HG03565 (cell line): ENCODE measurements around the gene CRMP1.

Experiments used
- ATAC-seq: cut with Tn5 transposase; IDR thresholded peaks from one replicate; pipeline ENCODE4 v1.9.1; 2021; ENCODE audit warnings: mild to moderate bottlenecking, moderate library complexity; ENCODE audit not compliant: unreplicated experiment

Gene CRMP1

DNA sequence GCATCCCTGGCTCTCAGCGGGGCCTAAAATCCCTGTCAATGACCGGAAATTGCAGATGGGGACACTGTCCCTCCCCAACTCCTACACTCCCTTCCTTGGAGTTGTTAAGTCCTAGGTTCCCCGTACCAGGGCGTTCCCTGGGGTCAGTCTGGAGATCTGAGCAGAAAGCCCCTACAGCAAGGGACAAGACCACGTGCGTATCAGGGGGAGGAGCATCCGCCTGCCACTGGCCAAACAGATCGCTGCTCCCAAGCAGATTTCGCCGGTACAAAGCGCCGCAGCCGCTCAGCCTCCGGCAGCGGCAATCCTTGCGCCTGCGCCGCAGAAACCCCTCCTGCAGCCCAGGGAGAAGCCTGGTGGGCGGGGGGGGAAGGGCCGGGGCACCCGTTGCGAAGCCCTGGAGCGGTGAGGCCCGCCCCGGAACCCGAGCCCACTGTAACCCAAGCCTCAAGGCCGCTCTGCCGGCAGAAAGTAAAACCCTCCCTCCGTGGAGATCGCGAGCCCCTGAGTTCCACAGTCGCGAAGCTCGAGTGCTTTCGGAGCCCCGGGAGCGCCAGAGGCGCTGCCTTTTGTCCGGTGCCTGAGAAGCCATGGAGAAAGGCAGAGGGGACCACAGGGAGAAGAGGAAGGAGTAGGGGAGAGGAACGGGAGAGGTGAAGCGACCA is 2.7 kb downstream of the CRMP1 start:
- no peak for ATAC-seq

DNA sequence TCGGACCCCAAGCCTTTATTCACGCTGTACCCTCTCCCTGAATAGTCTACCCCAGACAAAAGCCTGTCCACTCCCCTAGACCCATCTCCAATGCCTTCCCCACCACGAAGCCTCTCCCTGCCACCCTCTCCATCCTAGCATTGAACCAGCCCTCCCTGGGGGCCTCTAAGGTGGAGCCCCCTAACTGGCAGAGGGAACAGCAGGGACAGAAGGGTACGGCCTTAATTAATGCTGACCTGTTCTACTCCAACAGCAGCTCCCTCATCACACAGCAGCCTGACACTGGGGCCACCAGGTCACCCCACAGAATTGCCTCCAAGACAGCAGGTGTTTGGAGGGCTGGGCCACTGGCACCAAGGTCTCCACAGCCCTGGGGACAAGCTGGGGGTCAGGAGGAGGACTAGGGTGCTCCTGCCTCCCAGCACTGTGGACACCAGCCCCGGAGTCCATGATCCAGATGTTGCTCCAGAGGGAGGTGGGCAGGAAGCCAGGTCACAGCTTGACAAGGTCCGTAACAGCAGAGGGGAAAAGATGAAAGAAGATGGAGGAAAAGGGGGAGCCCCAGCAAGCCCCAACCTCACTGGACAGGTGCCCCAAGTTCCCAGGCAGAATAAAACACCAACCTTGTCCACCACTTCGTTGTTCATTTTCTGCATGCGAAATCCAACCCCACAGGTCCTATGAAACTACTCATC is 3.7 kb downstream of the CRMP1 start:
- no peak for ATAC-seq

DNA sequence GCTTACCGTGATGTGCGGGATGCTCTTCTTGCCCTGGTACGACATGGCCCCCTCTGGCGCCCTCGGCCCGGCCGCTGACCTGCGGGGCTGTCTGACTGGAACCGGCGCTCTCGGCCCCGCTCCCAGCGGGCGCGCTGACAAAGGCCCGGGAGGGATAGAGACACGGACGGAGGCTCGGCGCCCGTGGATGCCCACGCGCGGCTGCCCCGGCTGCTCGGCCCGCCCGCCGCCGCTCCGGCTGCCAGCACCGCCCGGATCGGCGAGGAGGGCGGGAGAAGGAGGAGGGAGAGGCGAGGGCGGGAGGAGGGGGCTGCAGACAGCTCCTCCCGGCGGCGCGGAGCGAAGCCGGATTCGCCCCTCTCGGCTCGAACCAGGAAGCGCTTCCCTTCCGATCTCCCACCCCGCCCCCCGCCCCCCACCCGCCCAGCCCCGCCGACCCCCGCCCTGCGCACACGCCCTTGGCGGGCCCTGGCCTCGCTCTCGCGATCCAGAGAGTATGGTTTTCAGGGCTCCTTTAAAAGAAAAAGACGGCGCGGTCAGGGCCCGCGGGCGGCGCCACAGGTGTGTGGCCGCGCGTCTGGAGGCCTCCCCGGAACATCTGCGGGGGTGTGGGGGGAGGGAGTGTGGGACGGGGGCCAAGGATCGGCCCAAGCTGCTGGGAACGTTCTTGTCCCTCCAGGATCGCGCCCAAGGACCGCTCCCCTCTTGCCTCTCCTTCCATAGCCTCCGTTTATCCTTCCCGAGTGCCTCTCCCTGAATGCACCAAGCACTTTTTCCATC is 4.5 kb downstream of the CRMP1 start:
- no peak for ATAC-seq

DNA sequence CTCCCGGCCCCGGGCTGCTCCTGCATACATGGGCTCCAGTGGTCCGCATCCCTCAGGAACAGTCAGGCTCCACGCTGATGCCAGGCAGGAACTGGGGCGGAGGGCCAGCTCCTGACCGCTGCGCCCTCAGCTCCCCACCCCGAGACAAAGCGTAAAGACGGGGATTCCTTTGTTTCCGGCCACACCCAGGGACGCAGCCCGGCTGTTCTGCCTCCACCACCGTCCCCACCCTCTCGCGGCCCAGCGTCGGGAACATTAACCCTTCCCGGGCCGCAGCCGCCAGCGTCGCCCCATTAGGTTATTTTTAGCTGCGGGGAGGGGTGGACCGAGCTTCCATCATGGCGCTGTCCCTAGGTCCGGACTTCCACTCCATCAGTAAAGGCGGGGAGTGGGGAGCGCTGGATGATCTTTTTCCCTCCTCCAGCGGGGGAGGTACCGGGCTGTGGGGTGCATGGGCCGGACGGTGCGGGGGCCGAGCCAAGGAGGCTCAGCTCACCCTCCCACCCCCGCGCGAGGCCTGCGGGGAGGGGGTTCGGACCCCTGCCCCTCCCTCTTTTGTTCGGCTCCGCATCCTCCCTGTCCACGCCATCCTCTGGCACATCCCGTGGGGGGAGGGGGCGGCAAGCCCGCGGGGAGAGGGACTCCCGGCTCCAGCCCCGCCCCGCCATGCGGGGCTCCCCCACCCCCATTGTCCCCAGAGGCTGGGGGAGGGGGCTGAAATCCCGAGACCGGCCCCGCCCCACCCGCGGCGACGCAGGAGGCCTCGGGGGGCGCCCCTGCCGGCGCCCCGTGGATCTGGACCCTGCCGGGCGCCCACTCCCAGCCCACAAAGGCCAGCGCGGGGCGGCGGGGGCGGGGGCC is 5.3 kb downstream of the CRMP1 start:
- ATAC-seq, result no peak

DNA sequence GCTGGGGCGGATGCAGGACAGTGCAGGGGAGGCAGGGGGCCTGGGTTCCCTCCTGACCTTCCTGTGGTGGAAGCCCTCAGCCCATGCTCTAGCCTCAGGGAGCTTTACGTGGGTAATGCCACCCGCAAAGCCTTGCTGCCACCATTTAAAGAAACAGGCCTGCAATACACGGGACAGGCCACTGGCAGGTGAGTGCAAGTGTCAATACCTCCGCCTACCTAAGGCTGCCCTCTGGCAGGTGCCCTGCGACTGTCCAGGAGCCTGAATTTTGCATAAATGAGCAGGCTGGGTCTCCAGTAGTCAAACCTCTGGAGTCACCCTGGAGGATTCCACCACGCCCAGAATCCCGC is 5.9 kb downstream of the CRMP1 start:
- ATAC-seq, result no peak

DNA sequence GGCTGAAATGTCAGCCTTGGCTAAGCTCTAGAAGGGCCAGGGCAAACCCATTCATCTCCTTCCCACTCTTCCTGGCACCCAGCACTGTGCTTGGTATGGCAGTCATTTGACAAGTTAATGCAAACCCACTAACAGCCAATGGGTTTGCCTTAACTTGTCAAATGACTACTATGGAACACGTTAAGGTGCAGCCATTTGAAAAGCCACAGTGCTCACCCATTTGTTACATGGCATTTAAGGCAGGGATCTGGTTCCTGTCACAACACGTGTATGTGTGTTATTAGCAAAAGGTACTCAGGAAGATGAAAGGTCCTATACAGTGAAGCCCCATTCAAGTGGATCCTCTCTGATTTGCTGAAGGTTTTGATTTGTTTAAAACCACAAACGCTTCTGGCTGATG is 7.2 kb downstream of the CRMP1 start:
- no peak for ATAC-seq

DNA sequence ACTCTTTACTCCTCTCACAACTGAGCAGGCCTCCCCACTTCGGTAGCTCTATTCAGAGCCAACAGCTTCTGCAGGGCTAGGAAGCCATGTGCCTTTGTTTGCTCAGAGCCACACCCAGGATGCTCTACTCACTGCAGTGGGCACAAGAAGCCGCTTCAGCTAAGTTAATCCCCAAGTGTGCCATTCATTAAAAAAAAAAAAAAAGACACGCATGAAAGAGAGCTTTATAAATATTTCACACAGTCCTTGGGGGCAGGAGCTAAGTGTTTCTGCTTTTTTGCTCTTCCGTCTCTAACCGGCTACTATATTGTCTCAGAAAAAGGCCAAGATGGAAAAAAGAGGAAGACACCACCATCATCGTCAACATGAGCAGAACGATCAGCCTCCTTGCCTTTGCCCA is 8.1 kb downstream of the CRMP1 start:
- no peak for ATAC-seq

DNA sequence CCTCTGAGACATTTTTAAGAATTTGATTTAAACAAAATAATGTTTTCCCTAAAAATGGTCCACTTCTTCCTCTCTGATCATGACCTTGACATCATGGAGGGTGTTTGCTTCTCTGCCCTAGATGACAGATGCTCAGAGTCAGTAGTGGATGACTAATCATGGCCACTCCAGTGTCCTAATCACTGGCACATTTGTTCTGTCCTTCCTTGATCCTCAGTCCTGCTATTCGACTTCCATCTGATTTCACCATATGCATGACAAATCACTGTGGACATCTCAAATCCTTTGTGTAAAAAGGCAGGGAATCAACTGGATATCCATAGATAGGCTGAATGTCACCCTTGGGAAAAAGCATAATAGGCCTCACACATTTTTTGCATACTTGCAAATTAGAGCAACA is 9.0 kb downstream of the CRMP1 start:
- ATAC-seq, result no peak

DNA sequence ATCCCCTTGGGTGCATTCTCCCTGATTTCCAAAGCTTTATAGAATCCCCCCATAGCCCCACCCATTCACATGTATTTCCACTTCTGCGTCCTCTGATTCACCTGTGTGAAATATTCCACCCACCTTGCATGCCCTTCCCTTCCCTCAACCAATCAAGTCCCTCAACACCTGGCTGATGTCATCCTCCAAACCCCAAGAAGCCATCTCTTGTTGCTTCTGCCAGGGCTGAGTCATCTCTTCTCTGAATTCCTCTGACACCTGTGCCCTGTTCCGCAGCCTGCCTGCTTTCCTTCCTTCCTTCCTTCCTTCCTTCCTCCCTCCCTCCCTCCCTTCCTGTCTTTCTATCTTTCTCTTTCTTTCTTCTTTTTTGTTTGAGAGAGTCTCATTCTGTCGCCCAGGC is 9.9 kb downstream of the CRMP1 start:
- no peak for ATAC-seq

DNA sequence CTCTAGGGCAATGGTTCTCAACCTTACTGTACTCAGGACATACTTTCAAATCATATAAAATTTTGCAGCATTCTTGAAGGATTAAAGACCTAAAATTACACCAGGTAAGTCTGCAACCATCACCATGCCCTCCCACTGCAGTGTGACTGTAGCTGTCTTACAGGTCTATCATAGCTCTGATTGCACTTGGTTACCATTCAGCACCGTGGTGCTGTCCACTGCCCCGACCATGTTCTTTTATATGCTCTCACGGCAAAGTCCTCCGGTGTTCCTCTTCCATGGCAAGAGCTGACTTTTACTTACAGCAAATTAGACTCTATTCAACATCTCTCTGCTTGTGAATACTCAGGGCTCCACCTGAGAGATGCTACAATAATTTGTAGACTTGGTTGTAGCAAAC is 11.5 kb downstream of the CRMP1 start:
- no peak for ATAC-seq

DNA sequence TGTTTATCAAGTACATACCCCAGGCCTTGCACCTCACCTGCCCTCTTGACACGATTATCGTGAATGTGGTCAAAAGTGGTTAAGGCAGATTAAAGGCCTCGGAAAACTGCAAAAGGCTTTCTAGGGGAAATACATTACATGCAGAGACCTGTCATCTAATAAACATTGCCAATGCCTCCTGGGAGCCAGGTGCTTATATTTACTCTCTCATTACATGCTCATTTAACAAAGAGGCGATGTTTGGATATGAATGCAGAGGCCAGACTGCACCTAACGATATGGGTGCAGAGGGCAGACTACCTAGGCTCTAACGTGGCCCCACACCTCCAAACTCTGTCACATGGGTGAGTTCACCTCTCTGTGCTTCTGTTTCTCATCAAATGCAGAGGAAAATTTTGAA is 14.5 kb downstream of the CRMP1 start:
- no peak for ATAC-seq

DNA sequence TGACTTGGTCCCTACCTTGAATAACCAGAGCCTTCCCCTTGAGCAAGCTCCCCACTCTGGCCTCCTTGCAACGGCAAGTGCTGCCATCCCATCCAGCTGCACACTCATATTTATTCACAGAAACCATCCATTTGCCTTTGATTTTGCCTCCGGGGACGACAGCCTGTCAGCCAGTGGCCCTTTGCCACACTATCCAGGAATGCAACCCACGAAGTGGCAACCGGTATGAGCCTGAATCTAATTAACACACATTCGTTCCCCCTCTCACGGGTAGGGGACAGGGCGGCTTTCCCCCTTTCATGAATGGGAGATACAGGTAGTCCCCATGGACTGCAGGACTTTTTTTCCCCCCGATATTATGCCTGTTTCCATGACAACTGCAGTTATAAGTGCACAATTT is 15.5 kb downstream of the CRMP1 start:
- no peak for ATAC-seq

DNA sequence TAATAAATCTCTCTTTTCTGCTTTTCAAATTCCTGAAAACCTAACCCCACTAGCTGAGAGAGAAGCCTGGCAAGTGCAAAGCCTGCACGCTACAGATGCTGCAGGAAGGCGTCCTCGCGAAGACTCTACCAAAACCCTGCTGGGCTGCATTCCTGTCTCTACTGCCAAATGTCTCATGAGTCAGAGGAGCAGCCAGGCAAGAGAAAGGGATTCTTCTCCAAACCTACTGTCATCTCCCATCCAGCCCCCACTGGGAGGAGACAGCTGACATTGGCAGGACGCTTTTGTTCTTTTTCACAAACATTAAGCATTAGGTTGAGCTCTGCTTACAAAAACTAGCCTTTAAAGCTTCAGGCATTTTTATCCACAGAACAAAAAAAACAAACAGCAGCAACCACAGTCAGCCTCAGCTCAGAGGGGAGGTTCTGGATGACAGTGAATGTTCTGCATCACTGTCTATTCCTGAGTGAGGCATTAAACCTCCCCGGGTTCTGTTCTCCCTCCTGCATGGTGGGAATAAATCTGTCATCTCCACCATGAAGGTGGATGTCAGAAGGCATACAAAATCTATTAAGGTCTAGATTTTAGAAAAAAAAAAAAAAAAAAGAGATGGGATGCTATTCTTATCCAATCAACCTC is 18.0 kb downstream of the CRMP1 start:
- no peak for ATAC-seq

DNA sequence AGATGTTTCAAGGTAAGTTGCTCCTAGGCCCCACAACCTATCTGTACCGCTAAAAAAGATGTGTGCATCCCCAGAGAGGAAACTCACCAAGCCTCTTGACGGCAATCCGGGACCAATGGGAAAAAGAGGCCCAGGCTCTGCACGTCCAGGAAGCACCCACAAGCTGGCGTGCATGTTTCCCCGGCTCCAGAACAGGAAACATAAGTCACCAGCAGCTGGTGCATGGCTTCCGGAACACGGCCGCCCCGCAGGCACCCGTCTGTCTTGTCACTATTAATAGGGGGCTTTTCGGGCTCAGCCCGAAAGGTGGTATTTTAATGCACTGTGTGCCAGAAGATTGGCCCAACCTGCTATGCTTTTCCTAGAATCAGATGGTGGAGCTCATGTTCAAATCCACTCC is 22.2 kb downstream of the CRMP1 start:
- ATAC-seq, result no peak

DNA sequence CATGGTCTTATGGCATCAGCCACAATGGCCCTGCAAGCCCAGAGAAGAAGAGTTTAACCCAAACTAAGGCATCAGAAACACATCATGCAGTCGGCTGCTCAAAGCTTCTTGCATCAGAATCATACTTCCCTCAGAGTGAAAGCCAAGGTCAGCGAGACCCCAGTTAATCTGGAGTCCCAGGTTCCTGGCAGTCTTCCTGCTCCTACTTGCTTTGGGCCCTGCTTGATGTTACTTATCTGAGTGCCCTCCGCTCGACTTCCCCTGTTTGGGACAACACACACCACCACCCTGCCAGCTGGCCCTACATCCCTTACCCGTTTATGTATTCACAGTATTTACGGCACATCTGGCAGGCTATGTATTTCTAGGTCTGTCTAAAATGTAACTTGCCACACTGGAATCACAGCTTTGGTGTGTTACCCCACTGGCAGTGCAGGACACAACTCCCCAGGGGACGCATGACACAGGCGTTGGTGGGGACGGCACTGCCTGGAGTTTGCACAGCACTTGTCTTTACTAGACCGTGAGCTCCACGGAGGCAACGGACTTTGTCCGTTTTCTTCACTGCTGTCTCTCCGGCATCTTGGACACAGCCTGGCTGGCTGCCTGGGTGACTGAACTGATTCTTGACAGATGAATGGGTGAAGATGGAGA is 22.8 kb downstream of the CRMP1 start:
- no peak for ATAC-seq

DNA sequence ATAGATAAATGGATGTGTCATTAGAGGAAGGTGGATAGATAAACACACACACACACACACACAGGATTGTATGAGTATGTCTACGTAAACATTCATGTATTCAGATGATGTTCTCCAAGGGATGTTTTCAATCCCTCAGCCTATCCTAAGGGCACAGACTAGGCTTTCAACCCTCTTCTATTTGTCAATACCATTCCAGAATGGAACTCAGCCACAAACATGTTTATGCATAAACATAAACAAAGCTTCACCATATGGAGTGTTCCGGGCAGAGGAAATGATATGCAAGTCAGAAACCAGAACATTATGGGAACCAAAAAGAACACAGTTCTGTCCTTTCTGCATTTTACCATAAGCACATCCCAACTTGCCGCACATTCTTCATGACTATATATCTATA is 25.0 kb downstream of the CRMP1 start:
- ATAC-seq, result no peak

DNA sequence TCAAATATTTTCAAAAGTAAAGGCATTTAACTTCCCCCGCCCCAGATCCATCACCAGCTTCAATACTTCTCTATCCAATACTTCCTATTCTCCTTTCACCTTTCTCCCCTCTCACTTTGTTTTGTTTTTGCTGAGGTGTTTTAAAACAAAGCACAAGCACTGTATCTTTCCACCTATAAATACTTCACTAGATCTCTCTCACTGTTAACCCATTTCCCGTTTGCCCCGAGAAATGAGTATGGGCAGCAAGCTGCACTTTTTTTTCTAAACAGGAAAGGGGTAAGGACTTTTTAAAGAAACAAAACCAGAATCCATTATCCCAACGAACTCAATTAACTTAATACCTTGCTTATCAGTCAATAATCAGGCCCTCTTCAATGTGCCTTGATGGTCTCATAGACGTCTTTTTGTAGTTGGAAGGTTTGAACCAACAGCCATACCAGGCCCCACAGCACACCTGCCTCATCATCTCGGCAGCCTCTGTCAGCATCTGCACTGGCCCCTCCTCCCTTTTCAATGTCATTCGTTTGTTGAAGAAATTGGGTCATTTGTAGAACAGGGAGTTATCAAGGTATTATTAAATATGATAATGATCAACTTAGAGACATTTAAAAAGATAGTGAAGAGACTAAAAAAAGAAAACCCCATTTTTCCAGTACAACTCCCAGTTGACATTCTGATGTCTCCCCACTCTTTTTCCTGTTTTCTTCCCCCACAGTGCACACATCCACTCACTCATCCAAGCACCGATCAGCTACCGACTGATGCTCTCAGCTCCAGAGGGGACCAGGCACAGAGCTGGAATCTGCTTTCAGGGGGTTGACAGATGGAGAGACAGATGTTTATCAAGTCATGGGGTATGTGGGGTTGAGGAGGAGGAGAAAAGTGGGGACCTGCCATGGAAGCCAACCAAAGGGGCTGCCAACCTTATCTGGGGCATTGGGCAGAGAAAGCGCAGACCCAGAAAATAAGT is 25.8 kb downstream of the CRMP1 start:
- ATAC-seq, result no peak

DNA sequence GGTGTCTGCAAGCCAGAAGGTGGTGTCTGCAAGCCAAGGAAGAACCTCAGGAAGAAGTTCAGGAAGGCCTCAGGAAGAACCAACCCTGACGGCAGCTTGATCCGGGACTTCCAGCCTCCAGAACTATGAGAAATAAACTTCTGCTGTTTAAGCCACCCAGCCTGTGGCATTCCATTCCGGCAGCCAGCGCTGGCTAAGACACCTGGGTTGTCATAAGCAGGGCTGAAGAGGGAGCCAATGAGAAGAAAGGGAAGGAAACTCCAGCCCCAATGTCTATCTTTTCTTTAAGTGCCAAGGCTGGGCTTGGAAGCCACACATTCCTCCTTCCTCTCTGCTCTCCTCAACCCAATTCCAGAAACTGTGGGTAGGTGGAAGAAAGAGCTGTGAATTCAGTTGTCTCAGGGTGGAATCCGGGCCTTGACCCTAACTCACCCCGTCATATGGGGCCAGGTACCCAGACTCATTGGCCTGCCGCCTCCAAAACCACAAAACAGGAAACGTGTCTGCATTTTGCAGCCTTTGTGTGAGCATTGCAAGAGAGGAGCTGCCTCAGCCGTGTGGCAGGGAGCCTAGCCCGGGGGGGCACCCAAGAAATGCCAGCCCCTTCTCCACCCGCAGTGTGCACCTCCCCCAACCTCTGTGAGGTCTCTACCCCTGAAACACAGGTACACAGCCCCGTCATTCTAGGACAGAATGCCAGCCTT is 26.8 kb downstream of the CRMP1 start:
- ATAC-seq, result no peak
